Neural cell (in vitro differentiated cells): Measurements from ENCODE around the gene GPR107. TPM values are rescaled to one million over a fixed set of nuclear protein-coding genes. Genes with fewer than 3 reads are reported as not detected.

Experiments
- H2AFZ ChIP-seq: fragments of 200-600, 300-800 bp; sonication (generic), shearing (Covaris generic); 2 replicates; pipeline ENCODE4 v1.6.0; 2014; ENCODE audit warnings: low read depth, mild to moderate bottlenecking, antibody characterized with exemption, low read length, moderate library complexity
- H3F3A ChIP-seq: fragments of 200-600 bp; shearing (Covaris generic); 2 replicates; pipeline ENCODE4 v1.6.1; 2016; ENCODE audit warnings: mild to moderate bottlenecking, moderate library complexity, mixed read lengths, antibody characterized with exemption, low read length; ENCODE audit not compliant: insufficient read depth, poor library complexity, severe bottlenecking
- H3K27ac ChIP-seq: fragments of 200-600, 300-800 bp; sonication (generic), shearing (Covaris generic); 2 replicates; pipeline ENCODE4 v1.5.1; 2014; ENCODE audit warnings: mild to moderate bottlenecking, low read length, moderate library complexity
- H3K27me3 ChIP-seq: fragments of 300-800, 200-600 bp; sonication (generic), shearing (Covaris generic); 2 replicates; pipeline ENCODE4 v1.6.0; 2014; ENCODE audit warnings: mild to moderate bottlenecking, low read depth, low read length, moderate library complexity; ENCODE audit not compliant: insufficient read depth
- H3K36me3 ChIP-seq: fragments of 300-800, 200-600 bp; sonication (generic), shearing (Covaris generic); 2 replicates; pipeline ENCODE4 v1.5.1; 2014; ENCODE audit warnings: mild to moderate bottlenecking, antibody characterized with exemption, low read length, moderate library complexity; ENCODE audit not compliant: insufficient read depth
- H3K4me2 ChIP-seq: fragments of 300-800, 200-600 bp; sonication (generic), shearing (Covaris generic); 2 replicates; pipeline ENCODE4 v1.6.0; 2014; ENCODE audit warnings: mild to moderate bottlenecking, low read length
- H3K4me3 ChIP-seq: fragments of 300-800, 200-600 bp; sonication (generic), shearing (Covaris generic); 2 replicates; pipeline ENCODE4 v1.5.1; 2014; ENCODE audit warnings: mild to moderate bottlenecking, low read length, moderate library complexity
- H3K79me2 ChIP-seq: fragments of 200-600 bp; shearing (Covaris generic); replicated peaks from 2 replicates; pipeline ENCODE4 v1.6.0; 2014; ENCODE audit warnings: mild to moderate bottlenecking, low read length, moderate library complexity; ENCODE audit not compliant: insufficient read depth
- H3K9ac ChIP-seq: fragments of 300-800, 200-600 bp; sonication (generic), shearing (Covaris generic); 2 replicates; pipeline ENCODE4 v1.6.1; 2016; ENCODE audit warnings: mild to moderate bottlenecking, low read length, mixed read lengths
- H3K9me2 ChIP-seq: fragments of 200-600 bp; shearing (Covaris generic); 2 replicates; pipeline ENCODE4 v1.6.1; 2016; ENCODE audit warnings: mild to moderate bottlenecking, low read length, mixed read lengths; ENCODE audit not compliant: insufficient read depth
- H3K9me3 ChIP-seq: fragments of 200-600, 300-800 bp; sonication (generic), shearing (Covaris generic); 2 replicates; pipeline ENCODE4 v1.6.1; 2016; ENCODE audit warnings: mild to moderate bottlenecking, mixed run types, low read length, moderate library complexity, mixed read lengths
- H4K20me1 ChIP-seq: fragments of 200-600 bp; shearing (Covaris generic); 2 replicates; pipeline ENCODE4 v1.6.1; 2016; ENCODE audit warnings: mild to moderate bottlenecking, mixed run types; ENCODE audit not compliant: insufficient read depth
- CTCF ChIP-seq: fragments of 450-650 bp; IDR thresholded peaks from 2 replicates; pipeline ENCODE4 v1.5.1; 2014; ENCODE audit warnings: antibody characterized with exemption, mild to moderate bottlenecking, moderate library complexity; ENCODE audit not compliant: poor library complexity, severe bottlenecking
- EP300 ChIP-seq: fragments of 450-650 bp; conservative IDR thresholded peaks from 2 replicates; pipeline ENCODE4 v1.6.1; 2014; ENCODE audit warnings: antibody characterized with exemption, mild to moderate bottlenecking, moderate library complexity; ENCODE audit not compliant: poor library complexity, severe bottlenecking
- EZH2 ChIP-seq: fragments of 200-600, 300-800 bp; shearing (Covaris generic), sonication (generic); IDR thresholded peaks from 2 replicates; pipeline ENCODE4 v1.6.1; 2014; ENCODE audit warnings: antibody characterized with exemption, low read length, borderline replicate concordance, mild to moderate bottlenecking; ENCODE audit not compliant: insufficient read depth, poor library complexity, severe bottlenecking
- MXI1 ChIP-seq: fragments of 450-650 bp; conservative IDR thresholded peaks from 2 replicates; pipeline ENCODE4 v1.6.1; 2014; ENCODE audit warnings: antibody characterized with exemption, mild to moderate bottlenecking; ENCODE audit not compliant: poor library complexity, severe bottlenecking
- POLR2AphosphoS5 ChIP-seq: IDR thresholded peaks from 2 replicates; pipeline ENCODE4 v1.6.1; 2012
- RAD21 ChIP-seq: fragments of 450-650 bp; conservative IDR thresholded peaks from 2 replicates; pipeline ENCODE4 v1.6.1; 2014; ENCODE audit warnings: antibody characterized with exemption, mild to moderate bottlenecking, moderate library complexity
- SMC3 ChIP-seq: fragments of 450-650 bp; conservative IDR thresholded peaks from 2 replicates; pipeline ENCODE4 v1.6.1; 2014; ENCODE audit warnings: antibody characterized with exemption, mild to moderate bottlenecking, moderate library complexity; ENCODE audit not compliant: poor library complexity
- TAF1 ChIP-seq: IDR thresholded peaks from 2 replicates; pipeline ENCODE4 v1.6.1; 2012; ENCODE audit warnings: low read depth
- polyA plus RNA-seq: library from polyadenylated mRNA; depleted of rRNA; stranded (reverse); fragments of >200 nt; gene quantifications from 2 replicates; pipeline ENCODE4 v1.2.3, GENCODE V29; 2014
- TF ChIP-seq, protein P1 (sequence below): IDR thresholded peaks from 2 replicates; pipeline ENCODE4 v1.6.1; 2012; ENCODE audit warnings: borderline replicate concordance

The GPR107 gene
- polyA plus RNA-seq, 1 donor from 2014 or later = 21.5 TPM

DNA sequence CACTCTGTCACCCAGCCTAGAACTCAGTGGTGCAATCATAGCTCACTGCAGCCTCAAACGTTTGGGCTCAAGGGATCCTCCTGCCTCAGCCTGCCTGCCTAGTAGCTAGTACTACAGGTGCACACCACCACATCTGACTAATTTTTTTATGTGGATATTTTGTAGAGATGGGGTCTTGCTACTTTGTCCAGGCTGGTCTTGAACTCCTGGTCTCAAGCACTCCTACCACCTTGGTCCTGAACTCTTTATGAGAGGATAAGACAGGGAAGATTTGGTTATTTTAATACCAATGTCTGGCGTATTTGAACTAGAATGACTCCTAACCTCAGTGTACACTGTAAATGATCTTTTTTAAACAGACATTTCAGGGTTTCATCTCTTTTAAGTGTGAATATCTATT lies 9.0 kb downstream of the GPR107 start:
- H4K20me1 ChIP-seq = no peaks in the 10 kb centered on the region
- H3K79me2 ChIP-seq = peaks cover 23% of the 10 kb centered on the region

DNA sequence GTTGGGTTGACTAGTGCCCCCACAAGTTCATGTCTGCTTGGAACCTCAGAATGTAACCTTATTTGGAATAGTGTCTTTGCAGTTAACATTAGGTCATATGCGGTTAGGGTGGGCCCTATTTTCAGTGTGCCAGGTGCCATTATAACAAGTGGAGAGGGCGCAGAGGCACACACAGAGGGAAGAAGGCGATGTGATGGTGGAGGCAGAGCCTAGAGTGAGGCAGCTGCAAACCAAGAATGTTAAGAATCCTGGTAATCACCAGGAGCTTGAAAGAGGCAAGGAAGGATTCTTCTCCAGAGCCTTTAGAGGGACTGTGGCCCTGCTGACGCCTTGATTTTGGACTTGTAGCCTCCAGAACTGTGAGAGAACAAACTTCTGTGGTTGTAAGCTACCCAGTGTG lies 10.9 kb downstream of the GPR107 start:
- Histone ChIP-seq H3K4me3 (no peak overlapping the region), H3K9me2 (no peaks in the 10 kb centered on the region), H2AFZ (no peak overlapping the region), H3K27ac (no peak overlapping the region), H3K79me2 (peaks cover 26% of the 10 kb centered on the region), H3K9ac (no peak overlapping the region), H3K9me3 (no peaks in the 10 kb centered on the region), H3K27me3 (no peaks in the 10 kb centered on the region), H3K36me3 (no peaks in the 10 kb centered on the region), H3K4me2 (no peak overlapping the region), H4K20me1 (no peaks in the 10 kb centered on the region), H3F3A (no peaks in the 10 kb centered on the region)
- no peak for TF ChIP-seq RAD21

More for the DNA sequence above, 9.0 kb downstream of the GPR107 start:
- no peak for TF ChIP-seq TAF1
- no peak for TF ChIP-seq RAD21
- no peak for TF ChIP-seq POLR2AphosphoS5
- no peak for TF ChIP-seq CTCF
- no peak for TF ChIP-seq MXI1
- TF ChIP-seq, protein P1, sequence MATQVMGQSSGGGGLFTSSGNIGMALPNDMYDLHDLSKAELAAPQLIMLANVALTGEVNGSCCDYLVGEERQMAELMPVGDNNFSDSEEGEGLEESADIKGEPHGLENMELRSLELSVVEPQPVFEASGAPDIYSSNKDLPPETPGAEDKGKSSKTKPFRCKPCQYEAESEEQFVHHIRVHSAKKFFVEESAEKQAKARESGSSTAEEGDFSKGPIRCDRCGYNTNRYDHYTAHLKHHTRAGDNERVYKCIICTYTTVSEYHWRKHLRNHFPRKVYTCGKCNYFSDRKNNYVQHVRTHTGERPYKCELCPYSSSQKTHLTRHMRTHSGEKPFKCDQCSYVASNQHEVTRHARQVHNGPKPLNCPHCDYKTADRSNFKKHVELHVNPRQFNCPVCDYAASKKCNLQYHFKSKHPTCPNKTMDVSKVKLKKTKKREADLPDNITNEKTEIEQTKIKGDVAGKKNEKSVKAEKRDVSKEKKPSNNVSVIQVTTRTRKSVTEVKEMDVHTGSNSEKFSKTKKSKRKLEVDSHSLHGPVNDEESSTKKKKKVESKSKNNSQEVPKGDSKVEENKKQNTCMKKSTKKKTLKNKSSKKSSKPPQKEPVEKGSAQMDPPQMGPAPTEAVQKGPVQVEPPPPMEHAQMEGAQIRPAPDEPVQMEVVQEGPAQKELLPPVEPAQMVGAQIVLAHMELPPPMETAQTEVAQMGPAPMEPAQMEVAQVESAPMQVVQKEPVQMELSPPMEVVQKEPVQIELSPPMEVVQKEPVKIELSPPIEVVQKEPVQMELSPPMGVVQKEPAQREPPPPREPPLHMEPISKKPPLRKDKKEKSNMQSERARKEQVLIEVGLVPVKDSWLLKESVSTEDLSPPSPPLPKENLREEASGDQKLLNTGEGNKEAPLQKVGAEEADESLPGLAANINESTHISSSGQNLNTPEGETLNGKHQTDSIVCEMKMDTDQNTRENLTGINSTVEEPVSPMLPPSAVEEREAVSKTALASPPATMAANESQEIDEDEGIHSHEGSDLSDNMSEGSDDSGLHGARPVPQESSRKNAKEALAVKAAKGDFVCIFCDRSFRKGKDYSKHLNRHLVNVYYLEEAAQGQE = no peak
- TF ChIP-seq SMC3 = no peak
- TF ChIP-seq EZH2 = no peak
- TF ChIP-seq EP300 = no peak
- Histone ChIP-seq H3K36me3 (no peaks in the 10 kb centered on the region), H3K9me2 (no peaks in the 10 kb centered on the region), H3K4me3 (no peak overlapping the region), H3K9ac (no peak overlapping the region), H3K4me2 (no peak overlapping the region), H3K27me3 (no peaks in the 10 kb centered on the region), H2AFZ (no peak overlapping the region), H3K27ac (no peak overlapping the region), H3F3A (no peaks in the 10 kb centered on the region), H3K9me3 (no peaks in the 10 kb centered on the region)

GRCh38 chr9:130069048-130069447 lies 15.3 kb downstream of the GPR107 start:
- Histone ChIP-seq H3K4me2 (no peak overlapping the region), H3K9me3 (no peaks in the 10 kb centered on the region), H3K79me2 (peaks cover 28% of the 10 kb centered on the region), H3K4me3 (no peak overlapping the region), H2AFZ (no peak overlapping the region), H3F3A (no peaks in the 10 kb centered on the region), H3K9me2 (no peaks in the 10 kb centered on the region), H3K27me3 (no peaks in the 10 kb centered on the region), H3K36me3 (no peaks in the 10 kb centered on the region), H3K9ac (no peak overlapping the region), H3K27ac (no peak overlapping the region), H4K20me1 (no peaks in the 10 kb centered on the region)
- no peak for TF ChIP-seq MXI1
- TF ChIP-seq RAD21 = no peak
- no peak for TF ChIP-seq EP300
